HCT116 (cell line): ENCODE measurements around the gene MESD. TPM values are rescaled to one million over a fixed set of nuclear protein-coding genes. Genes with fewer than 3 reads are reported as not detected.

Experiments
- ATAC-seq: fragments of 200-7000 bp; cut with Tn5 transposase; 2 replicates; pipeline ENCODE4 v1.9.1; 2020; ENCODE audit warnings: mild to moderate bottlenecking, moderate library complexity
- BruUV-seq: library from RNA; stranded (reverse); fragments of 400-500 nt; replicated peaks from 2 replicates; lab custom pipeline; 2021; lab: Mats Ljungman, UMichigan
- CTCF ChIA-PET: fragments of 300-600 bp; sonication (Branson Sonifier 250); formaldehyde crosslinking; loops from one replicate; lab custom pipeline; 2021; ENCODE audit warnings: antibody characterized with exemption; lab: Charles Lee
- POLR2A ChIA-PET: fragments of 300-600, 350-600 bp; sonication (Branson Sonifier 250); formaldehyde crosslinking; loops from one replicate; lab custom pipeline; 2021; ENCODE audit warnings: antibody characterized with exemption; lab: Charles Lee
- RAD21 ChIA-PET, 2 experiments: fragments of 300-600 bp; sonication (Branson Sonifier 250); formaldehyde crosslinking; loops; one replicate each; lab custom pipeline; 2023; ENCODE audit warnings: low total read pairs in 2 of 2; ENCODE audit not compliant: uncharacterized antibody in 2 of 2, unreplicated experiment in 2 of 2, low non-redundant PET in 1 of 2; lab: Charles Lee
- DNase-seq: peaks from one replicate; pipeline ENCODE4 v3.0.0-alpha.2; 2010; ENCODE audit warnings: low read depth, low spot score
- H2AFZ ChIP-seq: fragments of 200-600 bp; shearing (Covaris generic), sonication (generic); 2 replicates; pipeline ENCODE4 v1.6.1; 2017; ENCODE audit warnings: low read depth, mixed run types, mixed read lengths, antibody characterized with exemption, low read length; ENCODE audit not compliant: poor library complexity, severe bottlenecking
- H3K27ac ChIP-seq: 2 replicates; pipeline ENCODE4 v1.5.1; 2012; ENCODE audit warnings: low read depth, low read length
- H3K27me3 ChIP-seq: fragments of 200-600 bp; sonication (generic); 2 replicates; pipeline ENCODE4 v1.6.1; 2016; ENCODE audit warnings: mixed run types, low read length, mixed read lengths; ENCODE audit not compliant: insufficient read depth
- H3K36me3 ChIP-seq, 2 experiments: fragments of 200-500 bp in 1 of 2; fragments of 200-600 bp in 1 of 2; sonication (Bioruptor generic) in 1 of 2; sonication (generic) in 1 of 2; 2 replicates each; pipeline versions ENCODE4 v1.5.1 to v1.6.1; 2014 to 2016; ENCODE audit warnings: low read length in 2 of 2, inconsistent platforms in 1 of 2, mixed read lengths in 1 of 2, mixed run types in 1 of 2; ENCODE audit not compliant: insufficient read depth in 2 of 2, control insufficient read depth in 1 of 2
- H3K4me1 ChIP-seq, 2 experiments: fragments of 200-600 bp in 1 of 2; sonication (generic) in 1 of 2; 2 replicates each; pipeline versions ENCODE4 v1.5.1 to v1.6.1; 2012 to 2017; ENCODE audit warnings: low read length in 2 of 2, inconsistent platforms in 1 of 2, mild to moderate bottlenecking in 1 of 2, mixed read lengths in 1 of 2, mixed run types in 1 of 2, moderate library complexity in 1 of 2; ENCODE audit not compliant: insufficient read depth in 2 of 2, control insufficient read depth in 1 of 2
- H3K4me2 ChIP-seq: fragments of 200-600 bp; sonication (generic); 2 replicates; pipeline ENCODE4 v1.6.1; 2017; ENCODE audit warnings: mixed run types, low read length, mixed read lengths
- H3K4me3 ChIP-seq, 2 experiments: fragments of 200-600 bp in 1 of 2; sonication (generic) in 1 of 2; replicated peaks in 1 of 2; 2 replicates each; pipeline ENCODE4 v1.5.1; 2011 to 2016; ENCODE audit warnings: low read length in 2 of 2, control low read depth in 1 of 2, low read depth in 1 of 2, mild to moderate bottlenecking in 1 of 2, mixed read lengths in 1 of 2, mixed run types in 1 of 2
- H3K79me2 ChIP-seq: fragments of 200-600 bp; sonication (generic); 2 replicates; pipeline ENCODE4 v1.6.1; 2017; ENCODE audit warnings: mild to moderate bottlenecking, mixed run types, low read length, moderate library complexity, mixed read lengths; ENCODE audit not compliant: insufficient read depth
- H3K9ac ChIP-seq: fragments of 200-600 bp; sonication (generic); 2 replicates; pipeline ENCODE4 v1.6.1; 2016; ENCODE audit warnings: low read length, mixed read lengths
- H3K9me2 ChIP-seq: fragments of 200-600 bp; sonication (generic), shearing (Covaris generic); 2 replicates; pipeline ENCODE4 v1.6.1; 2017; ENCODE audit warnings: mixed run types, mild to moderate bottlenecking, moderate library complexity; ENCODE audit not compliant: insufficient read depth
- H3K9me3 ChIP-seq, 2 experiments: fragments of 200-500 bp in 1 of 2; fragments of 200-600 bp in 1 of 2; sonication (Bioruptor generic) in 1 of 2; sonication (generic) in 1 of 2; 2 replicates each; pipeline ENCODE4 v1.6.1; 2014 to 2017; ENCODE audit warnings: low read length in 2 of 2, mixed read lengths in 2 of 2, inconsistent platforms in 1 of 2, low read depth in 1 of 2, mild to moderate bottlenecking in 1 of 2, mixed run types in 1 of 2, moderate library complexity in 1 of 2; ENCODE audit not compliant: control insufficient read depth in 1 of 2, insufficient read depth in 1 of 2
- H4K20me1 ChIP-seq: fragments of 200-600 bp; sonication (generic), shearing (Covaris generic); 2 replicates; pipeline ENCODE4 v1.6.1; 2017; ENCODE audit warnings: mixed run types, mild to moderate bottlenecking, moderate library complexity; ENCODE audit not compliant: insufficient read depth
- CBX3 ChIP-seq: IDR thresholded peaks from 2 replicates; pipeline ENCODE4 v1.6.1; 2012; ENCODE audit warnings: low read depth
- CEBPB ChIP-seq: IDR thresholded peaks from 2 replicates; pipeline ENCODE4 v1.6.1; 2012; ENCODE audit warnings: low read depth
- EGR1 ChIP-seq: IDR thresholded peaks from 2 replicates; pipeline ENCODE4 v1.6.1; 2012; ENCODE audit warnings: low read depth
- ELF1 ChIP-seq: IDR thresholded peaks from 2 replicates; pipeline ENCODE4 v1.6.1; 2012; ENCODE audit warnings: low read depth, borderline replicate concordance
- EZH2 ChIP-seq: fragments of 200-600 bp; sonication (generic); IDR thresholded peaks from 2 replicates; pipeline ENCODE4 v1.6.1; 2017; ENCODE audit warnings: antibody characterized with exemption, mixed run types
- EZH2phosphoT487 ChIP-seq: fragments of 200-600 bp; IDR thresholded peaks from 2 replicates; pipeline ENCODE4 v1.6.1; 2018; ENCODE audit warnings: antibody characterized with exemption, borderline replicate concordance
- FOSL1 ChIP-seq: IDR thresholded peaks from 2 replicates; pipeline ENCODE4 v1.6.1; 2012; ENCODE audit warnings: low read depth
- JUND ChIP-seq: IDR thresholded peaks from 2 replicates; pipeline ENCODE4 v1.6.1; 2012
- POLR2A ChIP-seq: IDR thresholded peaks from 2 replicates; pipeline ENCODE4 v1.7.0; 2011; ENCODE audit warnings: borderline replicate concordance; ENCODE audit not compliant: insufficient read depth, insufficient read length; ENCODE audit errors: extremely low read depth
- POLR2AphosphoS5 ChIP-seq: IDR thresholded peaks from 2 replicates; pipeline ENCODE4 v1.6.1; 2011; ENCODE audit warnings: mild to moderate bottlenecking, low read depth, low read length, moderate library complexity
- RAD21 ChIP-seq: IDR thresholded peaks from 2 replicates; pipeline ENCODE4 v1.6.1; 2012; ENCODE audit warnings: low read depth, mild to moderate bottlenecking
- REST ChIP-seq: IDR thresholded peaks from 2 replicates; pipeline ENCODE4 v1.6.1; 2012; ENCODE audit warnings: low read depth
- SP1 ChIP-seq: IDR thresholded peaks from 2 replicates; pipeline ENCODE4 v1.6.1; 2012; ENCODE audit warnings: low read depth
- YY1 ChIP-seq: IDR thresholded peaks from 2 replicates; pipeline ENCODE4 v1.6.1; 2011; ENCODE audit warnings: low read length, low read depth, moderate library complexity, mild to moderate bottlenecking; ENCODE audit not compliant: insufficient replicate concordance; ENCODE audit errors: extremely low read depth
- ZFX ChIP-seq: fragments of 450-650 bp; IDR thresholded peaks from 2 replicates; pipeline ENCODE4 v1.6.1; 2017
- ZNF274 ChIP-seq: fragments of 200-500 bp; sonication (Bioruptor generic); IDR thresholded peaks from 2 replicates; pipeline ENCODE4 v1.6.1; 2014; ENCODE audit warnings: mild to moderate bottlenecking, low read depth, low read length, inconsistent platforms
- intact Hi-C: fragments of 100-400 bp; cut with micrococcal nuclease; formaldehyde crosslinking; loops from 2 replicates; pipeline ENCODE4 v1.10.0; 2022
- total RNA-seq: library from RNA; stranded (reverse); gene quantifications from one replicate; pipeline ENCODE4 v1.2.1, GENCODE V29; 2021; ENCODE audit not compliant: unreplicated experiment
- TF ChIP-seq, protein P1 (sequence below), 3 experiments: fragments of 200-600 bp in 1 of 3; sonication (generic) in 1 of 3; IDR thresholded peaks in 2 of 3; conservative IDR thresholded peaks in 1 of 3; 2 replicates each; pipeline ENCODE4 v1.5.1; 2012 to 2017; ENCODE audit warnings: low read depth in 2 of 3, low read length in 2 of 3, antibody characterized with exemption in 1 of 3, borderline replicate concordance in 1 of 3, control low read depth in 1 of 3, mild to moderate bottlenecking in 1 of 3, mixed read lengths in 1 of 3, mixed run types in 1 of 3, moderate library complexity in 1 of 3; ENCODE audit not compliant: insufficient read depth in 1 of 3
- TF ChIP-seq, protein P2 (sequence below): IDR thresholded peaks from 2 replicates; pipeline ENCODE4 v1.6.1; 2011; ENCODE audit warnings: mild to moderate bottlenecking, low read length, moderate library complexity; ENCODE audit not compliant: insufficient replicate concordance; ENCODE audit errors: extremely low read depth
- TF ChIP-seq, protein P3 (sequence below): IDR thresholded peaks from 2 replicates; pipeline ENCODE4 v1.6.1; 2012

MESD gene
- total RNA-seq, 1 experiment from 2014 or later: 22.5 TPM

DNA sequence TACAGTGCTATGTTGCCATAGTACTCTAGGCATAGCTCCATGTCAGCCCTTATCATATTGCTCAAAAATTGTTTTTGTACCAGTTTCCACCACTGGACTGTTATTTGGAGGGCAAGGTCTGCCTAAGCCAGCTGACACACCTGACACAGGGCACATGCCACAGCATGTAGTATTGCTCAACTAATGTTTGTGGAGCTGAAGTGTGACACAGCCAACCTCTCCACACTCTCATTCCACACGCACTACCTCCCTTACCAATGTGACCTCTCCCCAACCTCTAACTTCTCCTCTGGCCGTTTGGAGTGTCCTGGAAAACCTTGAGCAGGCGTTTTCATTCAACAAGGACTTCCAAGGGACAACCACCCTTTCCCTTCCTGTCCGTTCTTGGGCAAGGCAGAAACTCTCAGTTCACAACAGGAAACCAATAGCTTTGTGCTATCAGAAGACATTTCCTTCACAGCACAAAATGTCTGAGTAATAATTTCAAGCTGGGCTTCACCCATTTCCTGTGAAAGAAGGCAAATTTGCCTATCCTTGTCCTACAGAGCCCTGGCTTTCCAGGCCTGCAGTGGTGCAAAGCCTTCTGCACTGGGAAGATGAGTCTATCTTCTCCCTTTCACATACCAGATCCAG is 49.5 kb upstream of the MESD start:
- H3K4me2 ChIP-seq: no peak overlapping the region
- POLR2A ChIA-PET: no interaction called here
- no peaks in the 10 kb centered on the region for H3K36me3 ChIP-seq
- TF ChIP-seq FOSL1 (no peak), SP1 (no peak), RAD21 (no peak), JUND (no peak), ZFX (no peak), POLR2AphosphoS5 (no peak), YY1 (no peak), CBX3 (no peak), ELF1 (no peak), CEBPB (no peak), POLR2A (no peak), REST (no peak), ZNF274 (no peak), EZH2 (no peak), EZH2phosphoT487 (no peak), EGR1 (no peak)
- TF ChIP-seq, protein P1, sequence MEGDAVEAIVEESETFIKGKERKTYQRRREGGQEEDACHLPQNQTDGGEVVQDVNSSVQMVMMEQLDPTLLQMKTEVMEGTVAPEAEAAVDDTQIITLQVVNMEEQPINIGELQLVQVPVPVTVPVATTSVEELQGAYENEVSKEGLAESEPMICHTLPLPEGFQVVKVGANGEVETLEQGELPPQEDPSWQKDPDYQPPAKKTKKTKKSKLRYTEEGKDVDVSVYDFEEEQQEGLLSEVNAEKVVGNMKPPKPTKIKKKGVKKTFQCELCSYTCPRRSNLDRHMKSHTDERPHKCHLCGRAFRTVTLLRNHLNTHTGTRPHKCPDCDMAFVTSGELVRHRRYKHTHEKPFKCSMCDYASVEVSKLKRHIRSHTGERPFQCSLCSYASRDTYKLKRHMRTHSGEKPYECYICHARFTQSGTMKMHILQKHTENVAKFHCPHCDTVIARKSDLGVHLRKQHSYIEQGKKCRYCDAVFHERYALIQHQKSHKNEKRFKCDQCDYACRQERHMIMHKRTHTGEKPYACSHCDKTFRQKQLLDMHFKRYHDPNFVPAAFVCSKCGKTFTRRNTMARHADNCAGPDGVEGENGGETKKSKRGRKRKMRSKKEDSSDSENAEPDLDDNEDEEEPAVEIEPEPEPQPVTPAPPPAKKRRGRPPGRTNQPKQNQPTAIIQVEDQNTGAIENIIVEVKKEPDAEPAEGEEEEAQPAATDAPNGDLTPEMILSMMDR (IDR thresholded peaks at IDR 0.05 in 2 of 3, conservative IDR thresholded peaks at IDR 0.05 in 1 of 3; ENCODE audit: borderline replicate concordance in 1 of 3, insufficient read depth in 1 of 3, low read depth in 2 of 3, low read length in 2 of 3): no peak
- TF ChIP-seq, protein P2, sequence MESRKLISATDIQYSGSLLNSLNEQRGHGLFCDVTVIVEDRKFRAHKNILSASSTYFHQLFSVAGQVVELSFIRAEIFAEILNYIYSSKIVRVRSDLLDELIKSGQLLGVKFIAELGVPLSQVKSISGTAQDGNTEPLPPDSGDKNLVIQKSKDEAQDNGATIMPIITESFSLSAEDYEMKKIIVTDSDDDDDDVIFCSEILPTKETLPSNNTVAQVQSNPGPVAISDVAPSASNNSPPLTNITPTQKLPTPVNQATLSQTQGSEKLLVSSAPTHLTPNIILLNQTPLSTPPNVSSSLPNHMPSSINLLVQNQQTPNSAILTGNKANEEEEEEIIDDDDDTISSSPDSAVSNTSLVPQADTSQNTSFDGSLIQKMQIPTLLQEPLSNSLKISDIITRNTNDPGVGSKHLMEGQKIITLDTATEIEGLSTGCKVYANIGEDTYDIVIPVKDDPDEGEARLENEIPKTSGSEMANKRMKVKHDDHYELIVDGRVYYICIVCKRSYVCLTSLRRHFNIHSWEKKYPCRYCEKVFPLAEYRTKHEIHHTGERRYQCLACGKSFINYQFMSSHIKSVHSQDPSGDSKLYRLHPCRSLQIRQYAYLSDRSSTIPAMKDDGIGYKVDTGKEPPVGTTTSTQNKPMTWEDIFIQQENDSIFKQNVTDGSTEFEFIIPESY: no peak
- TF ChIP-seq, protein P3, sequence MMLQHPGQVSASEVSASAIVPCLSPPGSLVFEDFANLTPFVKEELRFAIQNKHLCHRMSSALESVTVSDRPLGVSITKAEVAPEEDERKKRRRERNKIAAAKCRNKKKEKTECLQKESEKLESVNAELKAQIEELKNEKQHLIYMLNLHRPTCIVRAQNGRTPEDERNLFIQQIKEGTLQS: no peak
- no TSS peak for BruUV-seq
- H3K4me1 ChIP-seq: no peaks in the 10 kb centered on the region
- H4K20me1 ChIP-seq: no peaks in the 10 kb centered on the region
- no peak overlapping the region for H3K4me3 ChIP-seq
- RAD21 ChIA-PET: no interaction called here
- H3K9ac ChIP-seq: no peak overlapping the region
- no peaks in the 10 kb centered on the region for H3K27me3 ChIP-seq
- no peaks in the 10 kb centered on the region for H3K9me2 ChIP-seq
- CTCF ChIA-PET: no interaction called here
- H2AFZ ChIP-seq: no peak overlapping the region
- no peaks in the 10 kb centered on the region for H3K79me2 ChIP-seq
- DNase-seq: no peak
- ATAC-seq: no peak
- intact Hi-C loops: no loop called here
- H3K9me3 ChIP-seq: no peaks in the 10 kb centered on the region
- H3K27ac ChIP-seq: no peak overlapping the region
